ENCODE measurements around the gene ESYT2. TPM values are rescaled to one million over a fixed set of nuclear protein-coding genes. Genes with fewer than 3 reads are reported as not detected.
A peak's percentile ranks its signal among the peaks of the same experiment; 100 is the strongest.

ESYT2 gene
- total RNA-seq, 5 donors from 2014 or later (not counting 1 experiment from before 2014, with no cell fraction given), result 99.0 to 122 (median 116) TPM

DNA sequence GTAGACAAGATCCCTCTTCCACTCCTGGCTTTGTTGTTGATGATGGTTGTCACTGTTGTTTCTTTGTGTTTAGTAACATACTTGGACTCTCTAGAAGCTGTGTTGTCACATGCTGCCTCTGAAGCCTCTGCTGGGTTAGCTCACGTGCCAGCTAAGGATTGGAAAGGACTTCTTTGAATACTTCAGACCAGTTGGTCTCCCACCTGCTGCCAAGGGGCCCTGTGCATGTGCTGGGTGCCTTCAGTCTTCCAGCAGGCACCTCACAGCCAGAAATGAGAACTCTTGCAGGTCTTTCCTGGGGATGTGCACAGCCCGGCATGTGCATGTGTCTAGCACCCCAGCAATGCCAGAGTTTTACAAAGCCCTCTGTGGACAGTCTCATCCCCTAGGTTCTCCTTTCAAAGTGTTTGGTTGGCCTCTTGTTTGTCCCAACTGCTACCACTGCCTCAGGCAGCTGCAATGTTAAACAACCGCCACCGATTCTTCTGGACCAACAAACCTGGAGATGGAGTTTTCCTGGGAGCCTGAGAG lies 103.0 kb downstream of the ESYT2 start:
- Histone ChIP-seq H3K4me3 (ENCODE audit: control insufficient read depth in 1 of 2, extremely low read depth in 1 of 2, low read length in 1 of 2) (no peak overlapping the region), H3K36me3 (ENCODE audit: control insufficient read depth in 2 of 2, extremely low read depth in 1 of 2, insufficient read depth in 1 of 2, low read length in 1 of 2) (peaks cover 2 to 11% of the 10 kb centered on the region in 2 donors), H3K4me1 (ENCODE audit: control insufficient read depth in 1 of 2, extremely low read depth in 1 of 2, insufficient read depth in 2 of 2, low read length in 2 of 2) (no peaks in the 10 kb centered on the region), H3K27ac (ENCODE audit: low read length) (no peak overlapping the region), H3K27me3 (replicated peaks in 1 of 2; ENCODE audit: control insufficient read depth in 2 of 2, extremely low read depth in 1 of 2, insufficient read depth in 2 of 2, low read length in 1 of 2) (no peaks in the 10 kb centered on the region), H3K9me3 (no peaks in the 10 kb centered on the region)
- H3K36me3 Mint-ChIP-seq, result peaks cover 14% of the 10 kb centered on the region
- H3K4me1 Mint-ChIP-seq, result peaks cover 0 to 2% (median 0%) of the 10 kb centered on the region in 3 donors
- ChIA-PET POLR2A (no interaction called here), CTCF (no interaction called here)
- no peak overlapping the region for H3K4me3 Mint-ChIP-seq
- no peak overlapping the region for H3K27ac Mint-ChIP-seq
- H3K9me3 Mint-ChIP-seq, result no peaks in the 10 kb centered on the region
- H3K27me3 Mint-ChIP-seq, result no peaks in the 10 kb centered on the region
- 88% methylated on average over 2 of the region's 4 CpGs for WGBS (ENCODE audit: insufficient coverage)
- no peak for ATAC-seq (replicated peaks in 1 of 4)
- DNase-seq, result no peak

DNA sequence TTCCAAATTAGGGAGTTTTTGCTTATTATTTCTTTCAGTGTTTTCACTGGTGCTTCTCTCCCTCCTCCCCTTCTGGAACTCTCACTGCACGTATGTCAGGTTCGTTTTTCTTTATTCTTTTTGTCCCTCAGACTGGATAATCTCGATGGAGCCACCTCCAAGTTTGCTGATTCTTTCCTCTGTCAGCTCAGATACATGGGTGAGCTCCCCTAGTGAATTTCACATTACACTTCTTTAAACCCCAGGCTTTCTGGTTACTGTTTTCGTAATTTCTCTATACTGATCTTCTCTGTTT lies 103.9 kb downstream of the ESYT2 start:
- DNase-seq, result no peak
- Histone ChIP-seq H3K4me3 (ENCODE audit: control insufficient read depth in 1 of 2, extremely low read depth in 1 of 2, low read length in 1 of 2) (no peak overlapping the region), H3K4me1 (ENCODE audit: control insufficient read depth in 1 of 2, extremely low read depth in 1 of 2, insufficient read depth in 2 of 2, low read length in 2 of 2) (no peaks in the 10 kb centered on the region), H3K9me3 (no peaks in the 10 kb centered on the region), H3K27ac (ENCODE audit: low read length) (no peak overlapping the region), H3K27me3 (replicated peaks in 1 of 2; ENCODE audit: control insufficient read depth in 2 of 2, extremely low read depth in 1 of 2, insufficient read depth in 2 of 2, low read length in 1 of 2) (no peaks in the 10 kb centered on the region), H3K36me3 (ENCODE audit: control insufficient read depth in 2 of 2, extremely low read depth in 1 of 2, insufficient read depth in 1 of 2, low read length in 1 of 2) (peaks cover 2 to 8% of the 10 kb centered on the region in 2 donors)
- no peak overlapping the region for H3K4me3 Mint-ChIP-seq
- H3K27ac Mint-ChIP-seq, result no peak overlapping the region
- H3K27me3 Mint-ChIP-seq, result no peaks in the 10 kb centered on the region
- WGBS (ENCODE audit: insufficient coverage), result 97% methylated on average over 3 of the region's 4 CpGs
- ChIA-PET POLR2A (interaction anchor here in 1 of 2 donors (0.6 kb wide), 1 partner anchor 18 kb away, joined by 6 read pairs; no protein-coding TSS in a partner anchor), CTCF (no interaction called here)
- ATAC-seq (replicated peaks in 1 of 4), result no peak
- peaks cover 0 to 2% (median 0%) of the 10 kb centered on the region in 3 donors for H3K4me1 Mint-ChIP-seq
- H3K36me3 Mint-ChIP-seq, result peaks cover 8% of the 10 kb centered on the region
- H3K9me3 Mint-ChIP-seq, result no peaks in the 10 kb centered on the region

DNA sequence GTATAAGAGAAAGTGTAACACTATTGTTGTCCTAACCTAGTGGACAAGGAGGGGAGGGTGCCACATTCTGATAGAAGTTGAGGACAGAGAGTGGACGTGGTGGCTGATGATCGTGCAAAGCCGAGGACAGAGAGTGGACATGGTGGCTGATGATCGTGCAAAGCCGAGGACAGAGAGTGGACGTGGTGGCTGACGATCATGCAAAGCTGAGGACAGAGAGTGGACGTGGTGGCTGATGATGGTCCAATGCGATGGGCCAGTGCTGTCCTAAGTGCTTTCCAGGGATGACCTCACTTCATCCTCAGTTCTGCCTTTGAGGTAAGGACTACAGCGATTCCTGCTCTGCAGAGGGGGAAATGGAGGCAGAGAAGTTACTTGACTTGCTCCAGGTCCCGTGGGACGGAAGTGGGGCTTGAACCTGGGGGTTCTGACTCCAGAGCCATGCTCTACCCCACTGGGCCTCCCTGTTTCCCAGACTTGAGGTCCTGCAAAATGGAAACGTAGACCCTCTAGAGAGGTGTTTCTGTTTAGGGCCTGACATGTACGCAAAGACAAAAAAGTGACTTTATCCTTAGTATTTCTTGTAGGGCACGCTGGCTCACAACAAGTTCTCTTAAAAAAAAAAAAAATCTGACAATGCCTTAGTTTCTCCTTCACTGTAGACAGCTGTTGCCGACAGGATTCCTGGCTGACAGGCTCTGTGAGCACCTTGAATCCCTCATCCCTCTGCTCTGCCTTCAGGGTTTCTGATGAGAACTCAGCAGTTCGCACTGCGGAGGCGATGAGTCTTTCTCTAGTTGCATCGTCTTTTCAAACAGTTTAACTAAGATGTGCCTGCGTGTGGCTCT lies 104.4 kb downstream of the ESYT2 start:
- Histone ChIP-seq H3K27ac (ENCODE audit: low read length) (no peak overlapping the region), H3K4me3 (ENCODE audit: control insufficient read depth in 1 of 2, extremely low read depth in 1 of 2, low read length in 1 of 2) (no peak overlapping the region), H3K9me3 (no peaks in the 10 kb centered on the region), H3K4me1 (ENCODE audit: control insufficient read depth in 1 of 2, extremely low read depth in 1 of 2, insufficient read depth in 2 of 2, low read length in 2 of 2) (no peaks in the 10 kb centered on the region), H3K36me3 (ENCODE audit: control insufficient read depth in 2 of 2, extremely low read depth in 1 of 2, insufficient read depth in 1 of 2, low read length in 1 of 2) (peaks cover 2 to 3% of the 10 kb centered on the region in 2 donors), H3K27me3 (replicated peaks in 1 of 2; ENCODE audit: control insufficient read depth in 2 of 2, extremely low read depth in 1 of 2, insufficient read depth in 2 of 2, low read length in 1 of 2) (no peaks in the 10 kb centered on the region)
- ATAC-seq (replicated peaks in 1 of 4) (no peak), DNase-seq (no peak)
- ChIA-PET CTCF (no interaction called here), POLR2A (no interaction called here)
- peaks cover 0 to 2% (median 0%) of the 10 kb centered on the region in 3 donors for H3K4me1 Mint-ChIP-seq
- peaks cover 3% of the 10 kb centered on the region for H3K36me3 Mint-ChIP-seq
- no peak overlapping the region for H3K4me3 Mint-ChIP-seq
- no peaks in the 10 kb centered on the region for H3K9me3 Mint-ChIP-seq
- H3K27ac Mint-ChIP-seq, result no peak overlapping the region
- 92% methylated on average over 15 of the region's 21 CpGs for WGBS (ENCODE audit: insufficient coverage)
- H3K27me3 Mint-ChIP-seq, result no peaks in the 10 kb centered on the region

DNA sequence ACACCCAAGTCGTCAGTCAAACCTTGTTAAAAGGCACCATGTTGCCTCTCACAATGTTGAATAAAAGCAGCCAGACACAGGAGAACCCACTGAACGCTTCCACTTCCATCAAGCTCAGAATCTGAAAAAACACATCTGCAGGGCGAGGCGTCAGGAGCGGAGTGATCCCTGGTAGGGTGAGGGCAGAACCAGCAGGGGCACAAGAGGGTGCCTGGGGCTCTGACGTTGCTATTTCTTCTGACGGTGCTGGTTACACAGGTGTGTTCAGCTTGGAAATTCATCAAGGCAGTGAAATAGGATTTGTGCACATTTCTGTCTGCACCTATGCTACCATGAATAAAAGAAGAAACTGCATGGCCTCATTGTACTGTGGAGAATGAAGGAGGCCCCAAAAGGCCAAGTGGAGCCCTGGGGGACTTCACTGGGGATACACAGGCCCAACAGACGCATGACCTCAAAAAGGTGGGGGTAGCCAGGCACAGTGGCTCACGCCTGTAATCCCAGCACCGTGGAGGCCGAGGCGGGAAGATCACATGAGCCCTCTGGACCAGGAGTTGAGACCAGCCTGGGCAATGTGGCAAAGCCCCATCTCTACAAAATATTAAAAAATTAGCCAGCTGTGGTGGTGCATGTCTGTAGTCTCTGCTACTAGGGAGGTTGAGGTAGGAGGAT lies 105.5 kb downstream of the ESYT2 start:
- 93% methylated on average over 11 of the region's 12 CpGs for WGBS (ENCODE audit: insufficient coverage)
- Histone ChIP-seq H3K36me3 (ENCODE audit: control insufficient read depth in 2 of 2, extremely low read depth in 1 of 2, insufficient read depth in 1 of 2, low read length in 1 of 2) (peaks cover 0 to 2% of the 10 kb centered on the region in 2 donors), H3K9me3 (no peaks in the 10 kb centered on the region), H3K27me3 (replicated peaks in 1 of 2; ENCODE audit: control insufficient read depth in 2 of 2, extremely low read depth in 1 of 2, insufficient read depth in 2 of 2, low read length in 1 of 2) (no peaks in the 10 kb centered on the region), H3K27ac (ENCODE audit: low read length) (no peak overlapping the region), H3K4me1 (ENCODE audit: control insufficient read depth in 1 of 2, extremely low read depth in 1 of 2, insufficient read depth in 2 of 2, low read length in 2 of 2) (no peaks in the 10 kb centered on the region), H3K4me3 (ENCODE audit: control insufficient read depth in 1 of 2, extremely low read depth in 1 of 2, low read length in 1 of 2) (no peak overlapping the region)
- DNase-seq (no peak), ATAC-seq (replicated peaks in 1 of 4) (no peak)
- CTCF ChIA-PET, result no interaction called here
- POLR2A ChIA-PET, result no interaction called here
- no peak overlapping the region for H3K4me3 Mint-ChIP-seq
- H3K27ac Mint-ChIP-seq, result no peak overlapping the region
- H3K4me1 Mint-ChIP-seq, result peaks cover 0 to 2% (median 0%) of the 10 kb centered on the region in 3 donors
- no peaks in the 10 kb centered on the region for H3K36me3 Mint-ChIP-seq
- H3K9me3 Mint-ChIP-seq, result no peaks in the 10 kb centered on the region
- H3K27me3 Mint-ChIP-seq, result peaks cover 0 to under 1% of the 10 kb centered on the region in 2 donors

DNA sequence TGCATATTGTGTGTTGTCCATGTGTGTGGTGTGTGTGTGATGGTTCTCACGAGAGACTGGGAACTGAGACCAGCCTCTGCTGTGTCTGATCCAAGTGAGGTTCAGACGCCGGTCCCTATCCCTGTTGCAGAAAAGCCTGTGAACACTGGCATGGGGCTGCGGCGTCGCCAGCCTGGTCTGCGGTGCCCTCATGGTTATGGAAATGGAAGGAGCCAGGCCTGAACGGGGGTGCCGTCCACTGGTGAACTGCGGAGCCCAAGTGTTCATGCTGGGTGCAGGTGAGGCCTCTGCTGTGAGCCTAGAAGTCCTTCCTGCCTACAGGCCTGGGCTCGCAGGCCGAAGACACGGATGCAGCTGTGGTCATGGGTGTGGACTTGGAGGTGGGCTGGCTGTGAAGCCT lies 106.0 kb downstream of the ESYT2 start:
- 97% methylated on average over 8 of the region's 13 CpGs for WGBS (ENCODE audit: insufficient coverage)

DNA sequence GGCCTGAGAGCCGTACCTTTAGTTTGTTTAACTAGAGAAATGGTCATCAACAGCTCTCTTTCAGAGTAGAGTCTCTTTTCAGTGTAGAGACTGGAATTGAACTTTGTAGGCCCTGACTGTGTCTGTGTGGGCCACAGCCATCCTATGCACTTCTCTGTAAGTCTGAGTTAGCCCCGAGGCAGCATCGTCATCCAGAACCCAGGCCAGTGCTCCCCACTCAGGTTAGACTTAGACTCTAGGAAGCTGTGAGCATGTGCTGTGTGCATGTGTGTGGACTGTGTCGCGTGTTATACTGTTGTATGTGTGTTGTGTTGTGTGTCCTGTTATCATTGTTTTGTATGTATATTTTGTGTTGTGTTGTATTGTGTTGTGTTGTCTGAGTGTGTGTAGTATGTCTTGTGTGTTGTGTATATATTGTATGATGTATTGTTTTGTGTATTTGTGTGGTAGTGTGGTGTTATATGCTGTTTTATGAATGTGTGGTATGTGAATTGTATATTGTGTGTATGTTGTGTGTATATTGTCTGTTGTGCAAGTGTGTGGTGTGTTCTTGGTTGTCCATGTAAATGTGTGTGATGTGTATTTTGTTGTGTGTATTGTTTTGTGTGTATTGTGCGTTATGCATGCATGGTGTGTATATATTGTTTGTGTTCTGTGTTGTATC lies 106.6 kb downstream of the ESYT2 start:
- Mint-ChIP-seq H3K4me1 (no peaks in the 10 kb centered on the region), H3K9me3 (no peaks in the 10 kb centered on the region), H3K4me3 (no peak overlapping the region), H3K27me3 (peaks cover 6 to 7% of the 10 kb centered on the region in 2 donors), H3K27ac (no peak overlapping the region), H3K36me3 (no peaks in the 10 kb centered on the region)
- ATAC-seq (replicated peaks in 1 of 4), result peak in 1 of 4 experiments; percentile 24
- Histone ChIP-seq H3K27me3 (replicated peaks in 1 of 2; ENCODE audit: control insufficient read depth in 2 of 2, extremely low read depth in 1 of 2, insufficient read depth in 2 of 2, low read length in 1 of 2) (peaks cover 0 to 2% of the 10 kb centered on the region in 2 experiments), H3K4me1 (ENCODE audit: control insufficient read depth in 1 of 2, extremely low read depth in 1 of 2, insufficient read depth in 2 of 2, low read length in 2 of 2) (no peaks in the 10 kb centered on the region), H3K27ac (ENCODE audit: low read length) (no peak overlapping the region), H3K36me3 (ENCODE audit: control insufficient read depth in 2 of 2, extremely low read depth in 1 of 2, insufficient read depth in 1 of 2, low read length in 1 of 2) (no peaks in the 10 kb centered on the region), H3K9me3 (no peaks in the 10 kb centered on the region), H3K4me3 (ENCODE audit: control insufficient read depth in 1 of 2, extremely low read depth in 1 of 2, low read length in 1 of 2) (no peak overlapping the region)
- ChIA-PET CTCF (no interaction called here), POLR2A (no interaction called here)
- 100% methylated on average over 5 of the region's 6 CpGs for WGBS (ENCODE audit: insufficient coverage)
- DNase-seq, result no peak

More for the DNA sequence above, 106.0 kb downstream of the ESYT2 start:
- no peaks in the 10 kb centered on the region for H3K4me1 Mint-ChIP-seq
- H3K9me3 Mint-ChIP-seq, result no peaks in the 10 kb centered on the region
- Histone ChIP-seq H3K36me3 (ENCODE audit: control insufficient read depth in 2 of 2, extremely low read depth in 1 of 2, insufficient read depth in 1 of 2, low read length in 1 of 2) (no peaks in the 10 kb centered on the region), H3K27ac (ENCODE audit: low read length) (no peak overlapping the region), H3K27me3 (replicated peaks in 1 of 2; ENCODE audit: control insufficient read depth in 2 of 2, extremely low read depth in 1 of 2, insufficient read depth in 2 of 2, low read length in 1 of 2) (peaks cover 0 to 2% of the 10 kb centered on the region in 2 experiments), H3K4me3 (ENCODE audit: control insufficient read depth in 1 of 2, extremely low read depth in 1 of 2, low read length in 1 of 2) (no peak overlapping the region), H3K9me3 (no peaks in the 10 kb centered on the region), H3K4me1 (ENCODE audit: control insufficient read depth in 1 of 2, extremely low read depth in 1 of 2, insufficient read depth in 2 of 2, low read length in 2 of 2) (no peaks in the 10 kb centered on the region)
- H3K4me3 Mint-ChIP-seq, result no peak overlapping the region
- DNase-seq, result no peak
- H3K27ac Mint-ChIP-seq, result no peak overlapping the region
- H3K36me3 Mint-ChIP-seq, result no peaks in the 10 kb centered on the region
- ChIA-PET CTCF (no interaction called here), POLR2A (no interaction called here)
- peak in 1 of 4 experiments; percentile 16 for ATAC-seq (replicated peaks in 1 of 4)
- H3K27me3 Mint-ChIP-seq, result peaks cover 3 to 4% of the 10 kb centered on the region in 2 donors

All from T-cell (primary cell).